ENCODE results near the gene ARHGAP42. TPM values are rescaled to one million over a fixed set of nuclear protein-coding genes. Genes with fewer than 3 reads are reported as not detected.
"Not testable (repeated sequence)": the region's sequence is repeated elsewhere in the genome, so short reads cannot be mapped to it uniquely, and the experiment has no call there.

ARHGAP42 gene
- total and polyA plus RNA-seq, 8 donors, result 0.76 to 4.9 (median 1.8) TPM

DNA sequence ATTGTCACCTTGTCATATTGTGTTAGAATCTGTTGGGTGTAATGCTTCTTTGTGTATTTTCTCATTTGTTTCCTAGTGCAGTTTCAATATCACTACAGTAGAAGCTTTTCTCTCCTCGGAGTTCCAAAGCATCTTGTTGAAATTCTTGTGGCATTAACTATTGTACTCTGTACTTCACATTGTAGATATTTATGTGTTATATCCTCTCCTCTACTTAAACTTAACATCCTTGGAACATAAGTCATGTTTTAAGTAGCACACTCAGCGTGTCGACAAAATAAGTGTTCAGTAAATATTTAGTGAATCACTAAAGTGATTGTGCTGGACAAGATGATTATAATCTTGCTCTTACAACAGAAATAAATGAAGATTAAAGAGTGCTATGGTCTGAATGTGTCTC is 201.7 kb downstream of the ARHGAP42 start:
- DNase-seq (no peak), FAIRE-seq (no peak), ATAC-seq (no peak)
- no peaks in the 10 kb centered on the region for H3K9me3 ChIP-seq
- H3K27me3 ChIP-seq, result no peaks in the 10 kb centered on the region
- no peak overlapping the region for H3K4me3 ChIP-seq
- H3K27ac ChIP-seq, result no peak overlapping the region
- intact Hi-C loops (cut with DNase I), result no loop called here
- TF ChIP-seq, protein P1, sequence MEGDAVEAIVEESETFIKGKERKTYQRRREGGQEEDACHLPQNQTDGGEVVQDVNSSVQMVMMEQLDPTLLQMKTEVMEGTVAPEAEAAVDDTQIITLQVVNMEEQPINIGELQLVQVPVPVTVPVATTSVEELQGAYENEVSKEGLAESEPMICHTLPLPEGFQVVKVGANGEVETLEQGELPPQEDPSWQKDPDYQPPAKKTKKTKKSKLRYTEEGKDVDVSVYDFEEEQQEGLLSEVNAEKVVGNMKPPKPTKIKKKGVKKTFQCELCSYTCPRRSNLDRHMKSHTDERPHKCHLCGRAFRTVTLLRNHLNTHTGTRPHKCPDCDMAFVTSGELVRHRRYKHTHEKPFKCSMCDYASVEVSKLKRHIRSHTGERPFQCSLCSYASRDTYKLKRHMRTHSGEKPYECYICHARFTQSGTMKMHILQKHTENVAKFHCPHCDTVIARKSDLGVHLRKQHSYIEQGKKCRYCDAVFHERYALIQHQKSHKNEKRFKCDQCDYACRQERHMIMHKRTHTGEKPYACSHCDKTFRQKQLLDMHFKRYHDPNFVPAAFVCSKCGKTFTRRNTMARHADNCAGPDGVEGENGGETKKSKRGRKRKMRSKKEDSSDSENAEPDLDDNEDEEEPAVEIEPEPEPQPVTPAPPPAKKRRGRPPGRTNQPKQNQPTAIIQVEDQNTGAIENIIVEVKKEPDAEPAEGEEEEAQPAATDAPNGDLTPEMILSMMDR (IDR thresholded peaks at IDR 0.05), result no peak
- 52 to 80% methylated on average over 3 of the region's 3 CpGs for WGBS, 2 donors
- H3K4me1 ChIP-seq, result no peaks in the 10 kb centered on the region
- no peaks in the 10 kb centered on the region for H3K36me3 ChIP-seq

- WGBS, 2 donors, result 47% methylated on average over 2 of the region's 2 CpGs
- intact Hi-C loops (cut with DNase I), result no loop called here
- Histone ChIP-seq H3K4me1 (no peaks in the 10 kb centered on the region), H3K27me3 (no peaks in the 10 kb centered on the region), H3K4me3 (no peak overlapping the region), H3K27ac (no peak overlapping the region), H3K9me3 (no peaks in the 10 kb centered on the region), H3K36me3 (no peaks in the 10 kb centered on the region)
- DNase-seq (no peak), FAIRE-seq (no peak), ATAC-seq (no peak)
- TF ChIP-seq, protein P1 (IDR thresholded peaks at IDR 0.05), result no peak
Observed at GRCh38 chr11:100889758-100890157, 202.7 kb downstream of the ARHGAP42 start.

DNA sequence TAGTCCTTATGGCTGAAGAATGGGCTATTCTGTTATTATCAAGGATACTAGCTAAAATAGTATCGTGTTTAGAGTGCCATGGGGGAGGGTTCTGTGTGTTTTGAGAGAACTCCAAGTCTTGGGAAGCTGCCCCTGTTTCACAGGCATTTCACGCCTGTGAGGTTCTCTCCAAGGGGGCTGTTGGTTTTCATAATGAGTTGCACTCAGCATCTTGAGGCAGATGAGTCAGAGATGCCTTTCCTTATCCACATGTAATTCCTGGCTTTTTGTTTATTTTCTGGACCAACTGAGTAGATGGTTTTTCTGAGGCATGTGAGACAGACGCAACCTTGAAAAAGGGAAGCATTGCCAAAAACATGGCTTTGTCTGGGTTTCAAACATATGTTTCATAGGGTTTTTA is 203.7 kb downstream of the ARHGAP42 start:
- no peak for DNase-seq

GRCh38 chr11:100892886-100893285 is 205.8 kb downstream of the ARHGAP42 start:
- no peaks in the 10 kb centered on the region for H3K9me3 ChIP-seq
- TF ChIP-seq, protein P1 (IDR thresholded peaks at IDR 0.05), result no peak
- intact Hi-C loops (cut with DNase I), result no loop called here
- WGBS, 2 donors, result 41 to 75% methylated on average over 1 of the region's 1 CpG
- FAIRE-seq (no peak), ATAC-seq (no peak), DNase-seq (no peak)
- H3K27me3 ChIP-seq, result no peaks in the 10 kb centered on the region
- no peak overlapping the region for H3K4me3 ChIP-seq
- no peaks in the 10 kb centered on the region for H3K36me3 ChIP-seq
- H3K4me1 ChIP-seq, result no peaks in the 10 kb centered on the region
- no peak overlapping the region for H3K27ac ChIP-seq

More for the DNA sequence above, 203.7 kb downstream of the ARHGAP42 start:
- H3K4me1 ChIP-seq, result no peaks in the 10 kb centered on the region
- ATAC-seq (no peak), FAIRE-seq (no peak)
- TF ChIP-seq, protein P1 (IDR thresholded peaks at IDR 0.05), result no peak
- no peaks in the 10 kb centered on the region for H3K9me3 ChIP-seq
- H3K27ac ChIP-seq, result no peak overlapping the region
- H3K4me3 ChIP-seq, result no peak overlapping the region
- intact Hi-C loops (cut with DNase I), result no loop called here
- H3K36me3 ChIP-seq, result no peaks in the 10 kb centered on the region
- no peaks in the 10 kb centered on the region for H3K27me3 ChIP-seq
- WGBS, 2 donors, result 57 to 69% methylated on average over 3 of the region's 3 CpGs

DNA sequence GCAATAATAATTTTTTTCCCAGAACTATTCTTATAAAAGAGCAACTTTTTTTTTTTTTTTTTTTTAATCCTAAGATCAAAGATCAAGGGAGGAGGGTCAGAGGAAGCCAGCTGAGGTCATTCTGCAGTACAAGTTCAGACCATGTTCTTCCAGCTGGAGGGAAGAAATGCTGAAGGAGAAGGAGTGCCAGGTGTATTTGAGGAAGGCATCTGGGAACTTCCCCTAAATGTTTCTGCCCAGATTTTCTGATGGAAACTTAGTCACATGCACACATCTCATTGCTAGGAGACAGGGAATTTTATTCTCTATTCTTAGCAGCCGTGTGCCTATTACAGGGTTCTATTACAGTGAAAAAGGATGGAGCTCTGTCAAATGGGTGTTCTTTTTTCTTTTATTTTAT is 208.4 kb downstream of the ARHGAP42 start:
- no peaks in the 10 kb centered on the region for H3K4me1 ChIP-seq
- DNase-seq (no peak), FAIRE-seq (no peak), ATAC-seq (no peak)
- TF ChIP-seq, protein P1 (IDR thresholded peaks at IDR 0.05), result no peak
- H3K36me3 ChIP-seq, result no peaks in the 10 kb centered on the region
- H3K27ac ChIP-seq, result no peak overlapping the region
- WGBS, 2 donors, result 79 to 89% methylated on average over 1 of the region's 1 CpG
- H3K9me3 ChIP-seq, result no peaks in the 10 kb centered on the region
- no peak overlapping the region for H3K4me3 ChIP-seq
- intact Hi-C loops (cut with DNase I), result no loop called here
- no peaks in the 10 kb centered on the region for H3K27me3 ChIP-seq

DNA sequence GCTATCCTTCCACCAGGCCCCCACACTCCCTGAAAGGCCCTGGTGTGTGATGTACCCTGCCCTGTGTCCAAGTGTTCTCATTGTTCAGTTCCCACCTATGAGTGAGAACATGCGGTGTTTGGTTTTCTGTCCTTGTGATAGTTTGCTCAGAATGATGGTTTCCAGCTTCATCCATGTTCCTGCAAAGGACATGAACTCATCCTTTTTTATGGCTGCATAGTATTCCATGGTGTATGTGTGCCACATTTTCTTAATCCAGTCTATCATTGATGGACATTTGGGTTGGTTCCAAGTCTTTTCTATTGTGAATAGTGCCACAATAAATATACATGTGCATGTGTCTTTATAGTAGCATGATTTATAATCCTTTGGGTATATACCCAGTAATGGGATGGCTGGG is 208.9 kb downstream of the ARHGAP42 start:
- ATAC-seq; H3K4me1 ChIP-seq; H3K9me3 ChIP-seq; H3K4me3 ChIP-seq; intact Hi-C loops (cut with DNase I); H3K27me3 ChIP-seq; H3K36me3 ChIP-seq; DNase-seq; H3K27ac ChIP-seq; FAIRE-seq: not testable (repeated sequence)
- WGBS, 2 donors, result 100% methylated on average over 1 of the region's 1 CpG

- WGBS, 2 donors, result 36 to 62% methylated on average over 5 of the region's 5 CpGs
- intact Hi-C loops (cut with DNase I); H3K9me3 ChIP-seq; H3K4me3 ChIP-seq; H3K4me1 ChIP-seq; H3K27me3 ChIP-seq; H3K27ac ChIP-seq; FAIRE-seq; ATAC-seq; H3K36me3 ChIP-seq: not testable (repeated sequence)
- DNase-seq, result peak in 1 of 6 donors; percentile 29
Observed at GRCh38 chr11:100901471-100901870, 214.4 kb downstream of the ARHGAP42 start.
